Activated CD8-positive, alpha-beta T cell treated with anti-CD3 and anti-CD28 coated beads, Interleukin-2, amount 10 ng/mL, durations not matched to agents 7 days and 5 days (primary cell): ENCODE data around the gene CACNG8. TPM values are rescaled to one million over a fixed set of nuclear protein-coding genes. Genes with fewer than 3 reads are reported as not detected.

Source experiments
- ATAC-seq: fragments of 150-1000 bp; cut with Tn5 transposase; one replicate; pipeline ENCODE4 v1.10.0; 2021; ENCODE audit warnings: moderate library complexity
- CTCF ChIA-PET: fragments of 350-600 bp; sonication (Branson Sonifier 250); formaldehyde crosslinking; loops from one replicate; lab custom pipeline; 2021; ENCODE audit warnings: antibody characterized with exemption; lab: Charles Lee
- POLR2A ChIA-PET: fragments of 350-600 bp; sonication (Branson Sonifier 250); formaldehyde crosslinking; loops from one replicate; lab custom pipeline; 2021; ENCODE audit warnings: antibody characterized with exemption; lab: Charles Lee
- DNase-seq: peaks from one replicate; pipeline ENCODE4 v3.0.0-alpha.2; 2020
- H3K27ac Mint-ChIP-seq: one replicate; pipeline ENCODE4 v1.8.0; 2021; ENCODE audit warnings: mild to moderate bottlenecking, mixed read lengths
- H3K27me3 Mint-ChIP-seq: one replicate; pipeline ENCODE4 v1.8.0; 2021; ENCODE audit warnings: low read depth, mixed read lengths
- H3K36me3 Mint-ChIP-seq: one replicate; pipeline ENCODE4 v1.8.0; 2021; ENCODE audit warnings: low read depth, mixed read lengths
- H3K4me1 Mint-ChIP-seq: one replicate; pipeline ENCODE4 v1.8.0; 2021; ENCODE audit warnings: low read depth, mixed read lengths
- H3K4me3 Mint-ChIP-seq: one replicate; pipeline ENCODE4 v1.8.0; 2021; ENCODE audit warnings: mild to moderate bottlenecking, mixed read lengths
- H3K9me3 Mint-ChIP-seq: one replicate; pipeline ENCODE4 v1.8.0; 2022; ENCODE audit warnings: mixed read lengths; ENCODE audit not compliant: insufficient read depth
- total RNA-seq, 2 experiments: library from RNA; stranded (reverse); gene quantifications; one replicate each; pipeline ENCODE4 v1.2.3, GENCODE V29; 2021

CACNG8 gene
- total RNA-seq, 2 experiments from 2014 or later, result not detected

DNA sequence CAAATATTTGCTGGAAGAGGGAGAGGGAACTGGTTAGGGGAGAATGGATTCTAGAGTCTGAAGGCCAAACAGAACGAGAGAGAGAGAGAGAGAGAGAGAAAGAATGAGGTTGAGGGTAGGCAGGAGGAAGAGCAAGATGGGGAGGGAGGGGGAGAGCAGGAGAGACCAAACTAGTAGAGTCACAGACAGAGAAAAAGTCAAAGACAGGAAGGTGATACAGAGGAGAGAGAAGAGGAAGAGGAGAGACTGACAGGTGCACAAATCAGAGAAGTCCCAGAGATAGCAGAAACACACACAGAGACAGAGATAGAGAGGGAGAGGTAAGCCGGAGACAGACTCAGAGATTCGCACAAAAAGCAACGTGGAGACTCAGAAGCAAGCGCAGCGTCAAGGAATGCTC, 23.1 kb downstream of the CACNG8 start:
- ATAC-seq (no peak), DNase-seq (no peak)
- H3K9me3 Mint-ChIP-seq, result no peaks in the 10 kb centered on the region
- H3K27me3 Mint-ChIP-seq, result peaks cover 8% of the 10 kb centered on the region
- peaks cover 2% of the 10 kb centered on the region for H3K4me1 Mint-ChIP-seq
- CTCF ChIA-PET, result no interaction called here
- H3K36me3 Mint-ChIP-seq, result no peaks in the 10 kb centered on the region
- POLR2A ChIA-PET, result no interaction called here
- no peak overlapping the region for H3K4me3 Mint-ChIP-seq
- H3K27ac Mint-ChIP-seq, result no peak overlapping the region

DNA sequence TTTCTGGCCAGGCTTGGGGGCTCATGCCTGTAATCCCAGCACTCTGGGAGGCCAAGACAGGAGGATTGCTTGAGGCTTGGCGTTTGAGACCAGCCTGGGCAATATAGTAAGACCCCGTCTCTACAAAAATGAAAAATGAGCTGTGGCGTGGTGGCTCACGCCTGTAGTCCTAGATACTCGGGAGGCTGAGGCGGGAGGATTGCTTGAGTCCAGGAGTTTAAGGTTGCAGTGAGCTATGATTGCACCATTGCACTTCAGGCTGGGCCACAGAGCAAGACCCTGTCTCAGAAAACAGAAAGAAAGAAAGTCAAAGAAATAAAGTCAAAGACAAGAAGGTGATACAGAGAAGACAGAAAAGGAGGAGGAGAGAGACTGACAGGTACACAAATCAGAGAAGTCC, 26.2 kb downstream of the CACNG8 start:
- H3K36me3 Mint-ChIP-seq, result no peaks in the 10 kb centered on the region
- H3K4me1 Mint-ChIP-seq, result no peaks in the 10 kb centered on the region
- DNase-seq (no peak), ATAC-seq (no peak)
- no peak overlapping the region for H3K4me3 Mint-ChIP-seq
- POLR2A ChIA-PET, result no interaction called here
- H3K27me3 Mint-ChIP-seq, result peaks cover 17% of the 10 kb centered on the region
- H3K9me3 Mint-ChIP-seq, result no peaks in the 10 kb centered on the region
- H3K27ac Mint-ChIP-seq, result no peak overlapping the region
- CTCF ChIA-PET, result no interaction called here

DNA sequence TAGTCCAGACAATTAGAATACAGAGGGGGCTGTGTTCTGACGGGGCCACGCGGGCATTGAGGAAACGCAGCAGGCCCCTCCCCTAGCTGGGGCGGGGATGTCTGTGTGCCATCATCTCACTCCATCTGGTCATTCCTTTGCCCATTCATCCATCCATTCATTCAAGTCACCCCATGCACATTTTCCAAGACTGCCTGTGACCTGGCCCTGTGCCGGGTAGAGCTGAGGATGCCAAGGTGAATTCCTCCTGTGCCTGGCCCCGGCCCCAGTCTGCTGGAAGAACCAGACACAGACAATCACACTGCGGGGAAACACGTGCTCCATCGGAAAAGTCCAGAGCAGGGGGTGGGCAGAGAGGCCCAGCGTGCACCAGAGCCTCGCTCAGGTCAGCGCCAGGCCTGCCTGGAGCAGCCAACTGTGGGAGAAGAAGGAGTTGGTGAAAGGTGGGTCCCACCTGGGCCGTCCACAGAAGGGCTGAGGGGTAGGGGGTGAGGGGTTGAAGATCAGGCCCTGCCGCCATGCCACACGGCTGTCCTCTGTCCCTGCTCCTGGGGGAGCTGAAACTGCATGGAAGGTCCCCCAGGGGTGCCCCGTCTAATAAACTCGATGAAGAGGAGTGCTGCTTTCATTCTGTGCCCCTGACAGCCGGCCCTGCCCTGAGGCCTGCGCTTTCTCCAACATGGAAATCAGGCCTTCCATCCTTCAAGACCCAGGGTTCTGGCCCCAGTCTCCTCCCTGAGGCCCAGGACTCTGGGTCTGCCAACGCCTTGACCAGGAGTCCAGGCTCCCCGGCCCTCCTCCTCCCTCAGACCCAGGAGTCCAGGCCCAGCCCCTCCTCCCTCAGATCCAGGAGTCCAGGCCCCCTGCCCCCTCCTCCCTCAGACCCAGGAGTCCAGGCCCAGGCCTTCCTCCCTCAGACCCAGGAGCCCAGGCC, 27.1 kb downstream of the CACNG8 start:
- Mint-ChIP-seq H3K4me3 (no peak overlapping the region), H3K27me3 (peaks cover 22% of the 10 kb centered on the region), H3K4me1 (no peaks in the 10 kb centered on the region), H3K9me3 (no peaks in the 10 kb centered on the region), H3K27ac (no peak overlapping the region), H3K36me3 (no peaks in the 10 kb centered on the region)
- POLR2A ChIA-PET, result no interaction called here
- DNase-seq (no peak), ATAC-seq (no peak)
- CTCF ChIA-PET, result no interaction called here

DNA sequence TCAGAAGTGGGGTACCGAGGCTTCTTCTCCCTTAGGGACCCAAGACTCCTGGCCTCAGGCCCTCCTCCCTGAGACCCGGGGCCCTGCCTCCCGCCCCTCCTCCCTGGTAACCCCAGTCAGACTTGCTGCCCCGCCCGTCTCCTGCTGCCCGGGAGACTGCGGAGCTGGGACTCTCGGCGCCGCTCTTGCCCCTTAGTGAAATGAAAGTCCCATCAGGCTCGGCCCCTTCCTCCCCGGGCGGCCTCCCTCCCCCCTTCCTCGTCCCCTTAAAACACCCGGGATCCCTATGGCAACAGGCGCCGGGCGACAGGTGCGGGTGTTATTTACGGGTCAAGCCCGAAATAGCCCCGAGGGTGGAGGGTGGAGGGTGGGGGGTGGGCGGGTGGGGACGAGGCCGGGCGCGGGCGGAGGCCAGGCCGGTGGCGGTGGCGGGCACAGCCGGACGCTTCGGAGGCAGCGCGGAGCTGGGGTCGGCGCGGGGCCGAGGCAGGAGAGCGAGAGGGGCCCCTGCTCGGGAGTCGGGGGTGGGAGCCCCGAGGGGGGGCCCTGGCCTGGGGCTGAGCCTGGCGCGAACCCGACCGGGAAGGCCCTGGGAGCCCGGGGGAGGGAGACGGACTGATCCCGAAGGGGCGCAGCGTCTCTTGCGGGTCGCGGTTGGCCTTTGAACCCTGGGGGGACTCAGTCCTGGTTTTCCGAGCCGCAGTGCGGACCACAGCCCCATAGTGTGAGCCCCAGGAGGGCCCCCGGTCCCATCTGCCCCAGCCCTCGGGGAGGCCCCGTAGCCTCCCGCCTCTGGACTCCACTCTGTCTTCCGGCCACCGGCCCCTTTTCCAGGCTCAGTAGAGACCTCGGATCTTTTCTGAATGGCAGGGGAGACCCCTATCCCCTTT, 28.7 kb downstream of the CACNG8 start, which contains the start of gene CACNG6:
TSS of gene CACNG6 (plus strand) at position 414 of the 890 bp plus-strand sequence. CDS start 1,241 bp downstream, outside the sequence.
- CTCF ChIA-PET, result no interaction called here
- H3K9me3 Mint-ChIP-seq, result no peaks in the 10 kb centered on the region
- no peak for ATAC-seq

DNA sequence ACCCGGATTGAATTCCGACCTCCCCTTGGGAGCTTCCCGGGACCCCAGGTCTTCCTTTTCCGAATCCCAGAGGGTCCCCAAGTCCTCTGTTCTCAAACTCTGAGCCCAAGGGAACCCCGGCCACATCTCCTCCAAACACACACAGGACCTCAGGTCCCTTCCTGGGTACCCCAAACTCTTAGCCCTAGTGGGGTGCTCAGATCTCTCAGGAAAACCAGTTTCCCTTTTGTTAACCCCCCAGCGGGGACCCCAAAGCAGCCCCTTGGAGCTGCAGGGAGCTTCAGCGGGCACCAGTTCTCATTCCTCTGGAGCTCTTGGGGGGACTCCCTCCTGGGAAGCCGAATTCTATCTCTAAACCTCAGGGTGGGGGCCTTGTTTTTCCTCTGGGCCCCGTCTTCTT, 29.5 kb downstream of the CACNG8 start:
- Mint-ChIP-seq H3K4me3 (no peak overlapping the region), H3K4me1 (no peaks in the 10 kb centered on the region), H3K36me3 (no peaks in the 10 kb centered on the region), H3K27me3 (peaks cover 22% of the 10 kb centered on the region), H3K27ac (no peak overlapping the region), H3K9me3 (no peaks in the 10 kb centered on the region)
- POLR2A ChIA-PET, result no interaction called here
- ATAC-seq, result no peak
- CTCF ChIA-PET, result interaction anchor here (1.5 kb wide), 1 partner anchor 199 kb away, joined by 4 read pairs; no protein-coding TSS in a partner anchor
- no peak for DNase-seq

More for the DNA sequence above, 28.7 kb downstream of the CACNG8 start, which contains the start of gene CACNG6:
- no peak for DNase-seq
- no peak within 1 kb of the TSS for H3K4me3 Mint-ChIP-seq
- H3K36me3 Mint-ChIP-seq, result no peaks in the 10 kb centered on the region
- peaks cover 22% of the 10 kb centered on the region for H3K27me3 Mint-ChIP-seq
- no peaks in the 10 kb centered on the region for H3K4me1 Mint-ChIP-seq
- POLR2A ChIA-PET, result no interaction called here
- no peak within 1 kb of the TSS for H3K27ac Mint-ChIP-seq

DNA sequence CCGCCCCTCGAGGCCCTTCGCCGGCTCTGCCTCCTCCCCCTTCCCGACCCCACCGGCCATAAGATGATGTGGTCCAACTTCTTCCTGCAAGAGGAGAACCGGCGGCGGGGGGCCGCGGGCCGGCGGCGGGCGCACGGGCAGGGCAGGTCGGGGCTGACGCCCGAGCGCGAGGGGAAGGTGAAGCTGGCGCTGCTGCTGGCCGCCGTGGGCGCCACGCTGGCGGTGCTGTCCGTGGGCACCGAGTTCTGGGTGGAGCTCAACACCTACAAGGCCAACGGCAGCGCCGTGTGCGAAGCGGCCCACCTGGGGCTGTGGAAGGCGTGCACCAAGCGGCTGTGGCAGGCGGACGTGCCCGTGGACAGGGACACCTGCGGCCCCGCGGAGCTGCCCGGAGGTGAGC, 30.1 kb downstream of the CACNG8 start:
- Mint-ChIP-seq H3K27me3 (peaks cover 22% of the 10 kb centered on the region), H3K4me1 (no peaks in the 10 kb centered on the region), H3K36me3 (no peaks in the 10 kb centered on the region), H3K9me3 (no peaks in the 10 kb centered on the region), H3K27ac (no peak overlapping the region), H3K4me3 (no peak overlapping the region)
- CTCF ChIA-PET, result interaction anchor here (1.5 kb wide), 1 partner anchor 200 kb away, joined by 4 read pairs; no protein-coding TSS in a partner anchor
- POLR2A ChIA-PET, result no interaction called here
- DNase-seq (no peak), ATAC-seq (no peak)

DNA sequence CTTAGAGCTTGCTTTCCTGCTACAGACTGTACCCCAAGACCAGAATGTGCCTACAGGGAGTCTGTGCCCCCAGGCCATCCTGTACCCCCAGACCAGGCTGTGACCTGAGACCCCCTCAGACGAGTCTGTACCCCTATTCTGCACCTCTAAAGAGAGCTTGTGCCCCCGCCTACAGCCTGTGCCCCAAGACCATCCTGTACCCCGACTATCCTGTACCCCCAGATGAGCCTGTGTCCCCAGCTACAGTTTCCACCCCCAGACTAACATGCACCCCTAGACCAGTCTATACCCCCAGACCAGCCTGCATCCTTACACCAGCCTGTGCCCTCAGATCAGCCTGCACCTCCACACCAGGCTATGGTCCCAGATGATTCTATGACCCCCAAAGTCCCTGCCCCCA, 30.7 kb downstream of the CACNG8 start:
- H3K4me3 Mint-ChIP-seq, result no peak overlapping the region
- ChIA-PET POLR2A (no interaction called here), CTCF (interaction anchor here (1.2 to 1.5 kb wide), 2 partner anchors 21 to 201 kb away, joined by 3 to 4 read pairs; no protein-coding TSS in a partner anchor)
- ATAC-seq, result no peak
- H3K36me3 Mint-ChIP-seq, result no peaks in the 10 kb centered on the region
- H3K27me3 Mint-ChIP-seq, result peaks cover 22% of the 10 kb centered on the region
- no peak for DNase-seq
- H3K27ac Mint-ChIP-seq, result no peak overlapping the region
- no peaks in the 10 kb centered on the region for H3K4me1 Mint-ChIP-seq
- no peaks in the 10 kb centered on the region for H3K9me3 Mint-ChIP-seq

DNA sequence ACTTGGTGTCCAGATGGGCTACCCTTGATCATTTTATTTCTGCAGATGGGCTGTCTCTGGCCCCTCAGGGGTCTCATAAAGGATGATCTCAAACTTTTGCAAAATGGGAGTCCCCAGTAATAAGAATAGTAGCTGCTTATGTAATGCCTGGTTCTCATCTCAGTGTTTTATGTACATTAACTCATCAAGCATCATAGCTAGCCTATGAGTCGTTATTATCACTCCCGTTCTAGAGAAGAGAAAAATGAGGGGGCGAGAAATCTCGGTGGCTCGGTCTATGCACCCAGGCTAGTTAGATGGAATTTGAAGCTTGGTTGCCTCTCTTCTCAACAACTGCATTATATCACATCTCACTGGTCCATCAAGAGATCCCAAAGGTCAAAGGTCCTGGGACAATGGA, 32.1 kb downstream of the CACNG8 start:
- no peak for DNase-seq
- Mint-ChIP-seq H3K4me1 (no peaks in the 10 kb centered on the region), H3K27me3 (peaks cover 22% of the 10 kb centered on the region), H3K4me3 (no peak overlapping the region), H3K36me3 (no peaks in the 10 kb centered on the region), H3K27ac (no peak overlapping the region), H3K9me3 (no peaks in the 10 kb centered on the region)
- ATAC-seq, result no peak
- POLR2A ChIA-PET, result no interaction called here
- CTCF ChIA-PET, result interaction anchor here (1.2 kb wide), 1 partner anchor 20 kb away, joined by 3 read pairs; no protein-coding TSS in a partner anchor

DNA sequence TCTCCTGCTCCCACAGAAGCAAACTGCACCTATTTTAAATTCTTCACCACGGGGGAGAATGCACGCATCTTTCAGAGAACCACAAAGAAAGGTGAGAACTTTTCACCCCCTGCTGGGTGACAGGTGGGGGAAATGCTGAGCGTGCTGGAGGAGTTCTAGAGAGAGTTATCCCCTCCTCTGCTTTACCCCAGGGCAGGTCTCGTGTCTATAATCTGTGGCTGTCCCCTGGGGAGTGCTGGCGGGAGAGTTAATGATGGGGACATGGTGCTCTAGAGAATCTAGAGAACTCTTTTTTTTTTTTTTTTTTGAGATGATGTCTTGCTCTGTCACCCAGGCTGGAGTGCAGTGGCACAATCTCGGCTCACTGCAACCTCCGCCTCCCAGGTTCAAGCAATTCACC, 35.5 kb downstream of the CACNG8 start:
- H3K4me3 Mint-ChIP-seq, result no peak overlapping the region
- ATAC-seq (no peak), DNase-seq (no peak)
- H3K4me1 Mint-ChIP-seq, result no peaks in the 10 kb centered on the region
- no peak overlapping the region for H3K27ac Mint-ChIP-seq
- H3K9me3 Mint-ChIP-seq, result no peaks in the 10 kb centered on the region
- POLR2A ChIA-PET, result no interaction called here
- H3K36me3 Mint-ChIP-seq, result no peaks in the 10 kb centered on the region
- CTCF ChIA-PET, result no interaction called here
- H3K27me3 Mint-ChIP-seq, result peaks cover 16% of the 10 kb centered on the region

DNA sequence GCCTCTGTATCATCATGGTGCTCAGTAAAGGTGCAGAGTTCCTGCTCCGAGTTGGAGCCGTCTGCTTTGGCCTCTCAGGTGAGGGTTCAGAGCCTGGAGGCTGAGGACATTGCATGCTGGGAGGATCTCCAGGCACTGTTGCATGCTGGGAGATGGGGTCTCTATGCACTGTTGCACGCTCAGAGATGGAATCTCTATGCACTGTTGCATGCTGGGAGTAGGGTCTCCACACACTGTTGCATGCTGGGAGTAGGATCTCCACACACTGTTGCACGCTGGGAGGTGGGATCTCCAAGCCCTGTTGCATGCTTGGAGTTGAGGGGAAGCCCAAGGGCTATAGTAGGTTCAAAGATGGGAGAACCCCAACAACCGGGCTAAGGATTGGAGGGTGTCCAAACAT, 37.0 kb downstream of the CACNG8 start:
- Mint-ChIP-seq H3K36me3 (no peaks in the 10 kb centered on the region), H3K27ac (no peak overlapping the region), H3K9me3 (no peaks in the 10 kb centered on the region), H3K4me1 (no peaks in the 10 kb centered on the region), H3K27me3 (peaks cover 4% of the 10 kb centered on the region), H3K4me3 (no peak overlapping the region)
- ChIA-PET CTCF (no interaction called here), POLR2A (no interaction called here)
- ATAC-seq (no peak), DNase-seq (no peak)

DNA sequence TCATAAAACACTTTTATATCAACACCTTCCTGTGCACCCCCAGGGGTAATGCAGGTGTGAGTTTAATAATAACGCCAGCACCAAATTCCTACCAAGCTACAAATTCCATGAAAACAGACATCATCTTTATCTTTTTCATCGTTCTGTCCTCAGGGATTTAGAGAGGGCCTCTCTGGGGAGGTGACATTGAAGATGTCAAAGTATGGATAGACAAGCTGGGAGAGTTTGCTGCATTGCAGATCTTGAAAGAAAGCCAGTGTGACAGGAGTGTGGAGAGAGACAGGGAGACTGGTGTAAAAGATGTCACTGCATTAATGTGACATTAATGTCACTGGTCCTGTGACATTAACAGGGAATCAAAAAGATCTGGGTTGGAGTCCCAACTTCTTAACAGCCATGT, 38.8 kb downstream of the CACNG8 start:
- Mint-ChIP-seq H3K27me3 (peaks cover 4% of the 10 kb centered on the region), H3K4me1 (no peaks in the 10 kb centered on the region), H3K27ac (no peak overlapping the region), H3K36me3 (no peaks in the 10 kb centered on the region), H3K4me3 (no peak overlapping the region), H3K9me3 (no peaks in the 10 kb centered on the region)
- ATAC-seq (no peak), DNase-seq (no peak)
- POLR2A ChIA-PET, result no interaction called here
- CTCF ChIA-PET, result interaction anchor here (1.2 kb wide), 1 partner anchor 23 kb away, joined by 3 read pairs; no protein-coding TSS in a partner anchor
